ENCODE data around the gene ZNF782.
"Not testable (repeated sequence)": the region's sequence is repeated elsewhere in the genome, so short reads cannot be mapped to it uniquely, and the experiment has no call there.

ZNF782 gene

GRCh38 chr9:96877269-96877668 is 23.0 kb upstream of the ZNF782 start:
- no peak for TF ChIP-seq ZNF274 (IDR thresholded peaks at IDR 0.05; ENCODE audit: low read depth, low read length)
- no peak for TF ChIP-seq YY1 (IDR thresholded peaks at IDR 0.05; ENCODE audit: insufficient read depth, insufficient read length)
- TF ChIP-seq SUZ12 (IDR thresholded peaks at IDR 0.05; ENCODE audit: extremely low read depth, insufficient read depth, insufficient read length): no peak
- Histone ChIP-seq H3K9ac (ENCODE audit: insufficient read length, low read depth) (peak overlapping the region; percentile 14), H3K4me1 (ENCODE audit: insufficient read depth, insufficient read length) (no peaks in the 10 kb centered on the region), H3K9me3 (ENCODE audit: insufficient read depth, low read length) (no peaks in the 10 kb centered on the region), H3K27me3 (ENCODE audit: insufficient read depth, insufficient read length) (peaks cover 69% of the 10 kb centered on the region), H3K4me3 (ENCODE audit: insufficient read length, low read depth) (peak overlapping the region; percentile 42), H3K36me3 (ENCODE audit: insufficient read depth, insufficient read length, low read length) (no peaks in the 10 kb centered on the region)
- no peak for DNase-seq (ENCODE audit: low read depth, low spot score)

GRCh38 chr9:96875461-96876142 is 21.3 kb upstream of the ZNF782 start:
- DNase-seq (ENCODE audit: low read depth, low spot score): peak; percentile 98
- H3K36me3 ChIP-seq (ENCODE audit: insufficient read depth, insufficient read length, low read length): no peaks in the 10 kb centered on the region
- peaks cover 62% of the 10 kb centered on the region for H3K27me3 ChIP-seq (ENCODE audit: insufficient read depth, insufficient read length)
- H3K9ac ChIP-seq (ENCODE audit: insufficient read length, low read depth): peak overlapping the region; percentile 82
- H3K4me3 ChIP-seq (ENCODE audit: insufficient read length, low read depth): peak overlapping the region; percentile 59
- no peak for TF ChIP-seq SUZ12 (IDR thresholded peaks at IDR 0.05; ENCODE audit: extremely low read depth, insufficient read depth, insufficient read length)
- TF ChIP-seq YY1 (IDR thresholded peaks at IDR 0.05; ENCODE audit: insufficient read depth, insufficient read length): no peak
- no peak for TF ChIP-seq ZNF274 (IDR thresholded peaks at IDR 0.05; ENCODE audit: low read depth, low read length)
- H3K9me3 ChIP-seq (ENCODE audit: insufficient read depth, low read length): no peaks in the 10 kb centered on the region
- no peaks in the 10 kb centered on the region for H3K4me1 ChIP-seq (ENCODE audit: insufficient read depth, insufficient read length)

GRCh38 chr9:96874947-96875460 is 20.7 kb upstream of the ZNF782 start:
- Histone ChIP-seq H3K9me3 (ENCODE audit: insufficient read depth, low read length) (no peaks in the 10 kb centered on the region), H3K4me1 (ENCODE audit: insufficient read depth, insufficient read length) (no peaks in the 10 kb centered on the region), H3K36me3 (ENCODE audit: insufficient read depth, insufficient read length, low read length) (no peaks in the 10 kb centered on the region), H3K4me3 (ENCODE audit: insufficient read length, low read depth) (peak overlapping the region; percentile 59), H3K9ac (ENCODE audit: insufficient read length, low read depth) (peak overlapping the region; percentile 82), H3K27me3 (ENCODE audit: insufficient read depth, insufficient read length) (peaks cover 58% of the 10 kb centered on the region)
- no peak for DNase-seq (ENCODE audit: low read depth, low spot score)
- TF ChIP-seq ZNF274 (IDR thresholded peaks at IDR 0.05; ENCODE audit: low read depth, low read length) (no peak), YY1 (IDR thresholded peaks at IDR 0.05; ENCODE audit: insufficient read depth, insufficient read length) (no peak), SUZ12 (IDR thresholded peaks at IDR 0.05; ENCODE audit: extremely low read depth, insufficient read depth, insufficient read length) (no peak)

- no peak for DNase-seq (ENCODE audit: low read depth, low spot score)
- H3K9ac ChIP-seq (ENCODE audit: insufficient read length, low read depth): no peak overlapping the region
- peaks cover 54% of the 10 kb centered on the region for H3K27me3 ChIP-seq (ENCODE audit: insufficient read depth, insufficient read length)
- TF ChIP-seq ZNF274 (IDR thresholded peaks at IDR 0.05; ENCODE audit: low read depth, low read length): no peak
- TF ChIP-seq YY1 (IDR thresholded peaks at IDR 0.05; ENCODE audit: insufficient read depth, insufficient read length): no peak
- no peak for TF ChIP-seq SUZ12 (IDR thresholded peaks at IDR 0.05; ENCODE audit: extremely low read depth, insufficient read depth, insufficient read length)
- H3K4me3 ChIP-seq (ENCODE audit: insufficient read length, low read depth): no peak overlapping the region
- no peaks in the 10 kb centered on the region for H3K9me3 ChIP-seq (ENCODE audit: insufficient read depth, low read length)
- no peaks in the 10 kb centered on the region for H3K4me1 ChIP-seq (ENCODE audit: insufficient read depth, insufficient read length)
- no peaks in the 10 kb centered on the region for H3K36me3 ChIP-seq (ENCODE audit: insufficient read depth, insufficient read length, low read length)
Observed at GRCh38 chr9:96874201-96874785, 20.0 kb upstream of the ZNF782 start.

GRCh38 chr9:96871176-96871575 is 16.9 kb upstream of the ZNF782 start:
- Histone ChIP-seq H3K36me3 (ENCODE audit: insufficient read depth, insufficient read length, low read length) (no peaks in the 10 kb centered on the region), H3K4me3 (ENCODE audit: insufficient read length, low read depth) (no peak overlapping the region), H3K9me3 (ENCODE audit: insufficient read depth, low read length) (peaks cover 5% of the 10 kb centered on the region; the same call in 1 of the 2 replicates), H3K9ac (ENCODE audit: insufficient read length, low read depth) (no peak overlapping the region), H3K4me1 (ENCODE audit: insufficient read depth, insufficient read length) (no peaks in the 10 kb centered on the region), H3K27me3 (ENCODE audit: insufficient read depth, insufficient read length) (peaks cover 23% of the 10 kb centered on the region)
- no peak for DNase-seq (ENCODE audit: low read depth, low spot score)
- TF ChIP-seq ZNF274 (IDR thresholded peaks at IDR 0.05; ENCODE audit: low read depth, low read length) (no peak), SUZ12 (IDR thresholded peaks at IDR 0.05; ENCODE audit: extremely low read depth, insufficient read depth, insufficient read length) (no peak)

GRCh38 chr9:96868709-96869108 is 14.4 kb upstream of the ZNF782 start:
- TF ChIP-seq SUZ12 (IDR thresholded peaks at IDR 0.05; ENCODE audit: extremely low read depth, insufficient read depth, insufficient read length) (no peak), YY1 (IDR thresholded peaks at IDR 0.05; ENCODE audit: insufficient read depth, insufficient read length) (no peak), ZNF274 (IDR thresholded peaks at IDR 0.05; ENCODE audit: low read depth, low read length) (no peak)
- no peak overlapping the region for H3K4me3 ChIP-seq (ENCODE audit: insufficient read length, low read depth)
- no peaks in the 10 kb centered on the region for H3K36me3 ChIP-seq (ENCODE audit: insufficient read depth, insufficient read length, low read length)
- no peaks in the 10 kb centered on the region for H3K4me1 ChIP-seq (ENCODE audit: insufficient read depth, insufficient read length)
- H3K27me3 ChIP-seq (ENCODE audit: insufficient read depth, insufficient read length): peaks cover under 1% of the 10 kb centered on the region
- no peak for DNase-seq (ENCODE audit: low read depth, low spot score)
- no peak overlapping the region for H3K9ac ChIP-seq (ENCODE audit: insufficient read length, low read depth)
- peaks cover 12% of the 10 kb centered on the region for H3K9me3 ChIP-seq (ENCODE audit: insufficient read depth, low read length)

GRCh38 chr9:96867079-96867804 is 12.9 kb upstream of the ZNF782 start:
- no peaks in the 10 kb centered on the region for H3K4me1 ChIP-seq (ENCODE audit: insufficient read depth, insufficient read length)
- no peaks in the 10 kb centered on the region for H3K27me3 ChIP-seq (ENCODE audit: insufficient read depth, insufficient read length)
- H3K9me3 ChIP-seq (ENCODE audit: insufficient read depth, low read length): peaks cover 18% of the 10 kb centered on the region
- no peak for DNase-seq (ENCODE audit: low read depth, low spot score)
- H3K4me3 ChIP-seq (ENCODE audit: insufficient read length, low read depth): no peak overlapping the region
- no peak for TF ChIP-seq SUZ12 (IDR thresholded peaks at IDR 0.05; ENCODE audit: extremely low read depth, insufficient read depth, insufficient read length)
- no peak for TF ChIP-seq YY1 (IDR thresholded peaks at IDR 0.05; ENCODE audit: insufficient read depth, insufficient read length)
- no peak for TF ChIP-seq ZNF274 (IDR thresholded peaks at IDR 0.05; ENCODE audit: low read depth, low read length)
- no peaks in the 10 kb centered on the region for H3K36me3 ChIP-seq (ENCODE audit: insufficient read depth, insufficient read length, low read length)
- H3K9ac ChIP-seq (ENCODE audit: insufficient read length, low read depth): no peak overlapping the region

GRCh38 chr9:96865240-96865639 is 10.9 kb upstream of the ZNF782 start:
- H3K9ac ChIP-seq (ENCODE audit: insufficient read length, low read depth); H3K27me3 ChIP-seq (ENCODE audit: insufficient read depth, insufficient read length); DNase-seq (ENCODE audit: low read depth, low spot score); H3K4me3 ChIP-seq (ENCODE audit: insufficient read length, low read depth); H3K36me3 ChIP-seq (ENCODE audit: insufficient read depth, insufficient read length, low read length); H3K4me1 ChIP-seq (ENCODE audit: insufficient read depth, insufficient read length): not testable (repeated sequence)
- peaks cover 18% of the 10 kb centered on the region for H3K9me3 ChIP-seq (ENCODE audit: insufficient read depth, low read length)
